DOHH2 (cell line): ENCODE data around the gene ARID4B.

Experiments used
- CTCF ChIP-seq: fragments of 200-600 bp; sonication (generic); IDR thresholded peaks from one replicate; pipeline ENCODE4 v1.5.1; 2014; ENCODE audit warnings: antibody characterized with exemption, mild to moderate bottlenecking, low read depth, low read length; ENCODE audit not compliant: poor library complexity, severe bottlenecking
- EZH2phosphoT487 ChIP-seq: fragments of 200-600 bp; sonication (generic); IDR thresholded peaks from 2 replicates; pipeline ENCODE4 v1.6.1; 2017; ENCODE audit warnings: borderline replicate concordance, mild to moderate bottlenecking, antibody characterized with exemption, low read length, moderate library complexity, mixed read lengths

GRCh38 chr1:235239851-235240250 is 88.1 kb downstream of the ARID4B start:
- TF ChIP-seq EZH2phosphoT487: no peak
- TF ChIP-seq CTCF: no peak
